Anterior cingulate cortex (tissue), 58 donors: ENCODE measurements around the gene DEDD.
A peak's percentile ranks its signal among the peaks of the same experiment; 100 is the strongest.
"Not testable (repeated sequence)": the region's sequence is repeated elsewhere in the genome, so short reads cannot be mapped to it uniquely, and the experiment has no call there.

Experiments used
- DNase-seq, 58 donors: peaks; one replicate each; lab custom pipeline; 2025; lab: John Stamatoyannopoulos, UW

DEDD gene

DNA sequence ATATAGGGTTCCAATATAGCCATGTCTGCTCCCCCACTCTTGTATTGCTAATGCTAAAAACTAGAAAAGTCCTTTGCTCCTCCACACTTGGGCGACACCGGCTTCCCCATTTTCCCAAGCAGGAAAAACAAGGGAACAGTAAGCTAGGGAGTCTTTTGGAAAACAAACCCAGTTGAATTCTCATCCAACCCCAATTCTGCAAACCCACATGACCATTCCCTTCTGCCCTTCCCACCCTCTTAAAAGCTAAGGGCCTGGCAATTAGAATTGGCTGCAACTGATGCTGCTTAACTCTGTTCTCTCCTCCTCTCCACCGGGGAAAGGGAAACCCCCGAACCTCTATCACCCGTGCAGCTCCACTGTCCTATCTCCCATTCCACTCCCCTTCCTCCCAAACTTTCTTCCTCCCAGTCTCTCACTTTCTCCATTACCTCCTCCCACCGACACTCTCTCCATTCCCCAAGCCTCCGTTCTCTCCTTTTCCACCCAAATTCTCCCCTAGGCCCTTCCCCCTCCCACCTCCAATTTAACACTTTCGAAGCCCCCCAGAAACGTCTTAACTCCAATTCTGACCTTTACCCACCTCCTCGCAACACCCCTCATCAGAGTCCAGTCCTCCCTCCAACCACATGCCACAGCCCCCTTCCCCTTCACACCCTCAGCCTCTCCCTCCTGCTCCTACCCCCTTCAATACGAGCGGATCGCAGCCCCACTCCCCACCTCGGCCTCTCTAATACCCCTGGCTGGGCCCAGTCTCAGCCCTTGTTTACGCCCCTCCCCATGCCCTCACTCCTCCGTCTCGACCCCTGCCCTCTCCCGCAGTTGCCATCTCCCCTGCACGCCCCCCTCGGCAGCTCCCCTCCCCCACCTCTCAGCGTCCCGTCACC lies 701 bp downstream of the DEDD start:
- DNase-seq: peak in 12 of 58 donors; percentile 5 to 49 (median 32)

DNA sequence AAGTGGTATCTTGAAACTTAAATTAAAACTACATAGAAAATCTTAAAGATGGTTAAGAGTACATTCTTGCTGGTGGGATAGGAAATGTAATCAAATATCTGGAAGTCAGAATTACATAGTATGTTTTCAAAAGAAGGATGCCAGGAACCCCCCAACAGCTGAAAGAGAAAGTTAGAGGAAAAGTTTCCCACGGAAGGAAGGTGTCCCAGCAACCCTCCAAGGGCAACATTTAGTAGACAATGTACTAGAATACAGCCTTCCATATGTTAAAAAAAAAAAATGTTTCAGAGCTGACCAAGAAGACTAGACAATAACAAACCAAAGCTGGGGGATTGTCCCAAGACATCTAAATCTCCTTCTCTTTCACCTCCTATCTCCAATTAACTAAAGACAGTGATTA lies 2.2 kb downstream of the DEDD start:
- no peak for DNase-seq

DNA sequence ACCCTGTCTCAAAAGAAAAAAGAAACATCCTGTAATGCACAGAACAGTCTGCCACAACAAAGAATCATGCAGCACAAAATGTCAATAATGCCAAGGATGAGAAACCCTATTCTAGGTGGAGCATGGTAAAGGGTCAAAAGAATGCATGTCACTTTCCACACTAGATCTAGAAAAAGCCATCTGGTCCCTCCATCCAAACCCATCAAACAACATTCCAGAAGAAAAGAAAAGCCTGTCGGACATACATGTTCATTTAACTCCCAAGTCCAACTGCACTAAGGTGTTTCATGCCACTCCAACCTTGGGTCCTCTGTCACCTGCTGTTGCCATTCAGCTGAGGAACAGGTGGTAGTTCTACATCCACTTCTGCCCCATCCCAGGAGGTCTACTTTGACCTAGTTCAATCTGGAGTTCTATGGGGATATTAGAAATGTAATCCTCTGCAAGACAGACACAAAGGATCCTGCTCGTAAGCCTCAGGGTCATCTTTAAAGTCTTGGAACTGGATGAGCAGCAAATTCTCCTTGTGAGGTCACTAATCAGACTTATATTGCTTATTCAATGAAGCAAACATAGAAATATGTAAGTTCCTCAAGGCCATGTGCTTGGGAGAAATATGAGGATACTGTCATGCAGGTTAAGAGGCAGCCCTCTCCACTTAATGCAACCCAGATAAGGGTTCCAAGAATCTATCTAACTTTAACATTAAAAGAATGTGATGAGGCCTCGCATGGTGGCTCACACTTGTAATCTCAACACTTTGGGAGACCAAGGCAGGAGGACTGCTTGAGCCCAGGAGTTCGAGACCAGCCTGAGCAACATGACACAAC lies 3.7 kb downstream of the DEDD start:
- DNase-seq: no peak

DNA sequence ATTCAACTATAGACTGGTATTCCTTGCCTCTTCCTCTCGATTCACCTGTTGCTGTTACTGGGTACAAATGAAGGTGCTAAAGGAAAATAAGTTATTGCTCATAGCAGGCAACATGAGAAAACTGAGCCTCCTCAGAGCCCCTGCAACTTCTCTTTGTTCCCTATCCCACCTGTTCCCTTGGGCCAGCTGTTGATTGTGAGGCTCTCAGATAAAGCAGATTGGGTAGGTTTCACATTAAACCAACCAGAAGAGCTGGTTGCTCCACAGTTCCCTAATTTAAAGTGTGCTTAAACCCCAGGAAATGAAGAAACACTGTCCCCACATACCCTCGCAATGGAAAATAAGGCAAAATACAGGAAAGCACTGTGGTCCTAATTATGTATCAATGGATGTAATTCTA lies 4.8 kb downstream of the DEDD start:
- no peak for DNase-seq

DNA sequence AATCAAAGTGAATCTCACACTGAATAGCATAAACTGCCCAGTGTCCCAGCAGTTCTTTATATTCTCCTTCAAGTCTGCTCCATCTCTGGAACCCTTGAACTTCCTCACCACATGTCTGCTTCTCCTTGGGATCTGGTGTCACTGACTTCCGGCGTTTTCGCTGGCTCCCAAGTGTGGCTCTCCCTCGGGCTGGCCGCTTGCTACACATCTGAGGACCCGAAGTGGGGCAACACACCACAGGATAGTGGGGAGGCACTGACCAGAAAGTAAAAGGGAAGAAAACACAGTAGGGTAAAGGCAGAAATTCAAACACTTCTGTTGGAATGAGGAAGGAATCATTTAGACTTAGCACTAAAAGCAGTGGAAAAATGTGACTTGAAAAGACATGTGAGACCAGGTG lies 9.5 kb downstream of the DEDD start:
- DNase-seq: no peak

DNA sequence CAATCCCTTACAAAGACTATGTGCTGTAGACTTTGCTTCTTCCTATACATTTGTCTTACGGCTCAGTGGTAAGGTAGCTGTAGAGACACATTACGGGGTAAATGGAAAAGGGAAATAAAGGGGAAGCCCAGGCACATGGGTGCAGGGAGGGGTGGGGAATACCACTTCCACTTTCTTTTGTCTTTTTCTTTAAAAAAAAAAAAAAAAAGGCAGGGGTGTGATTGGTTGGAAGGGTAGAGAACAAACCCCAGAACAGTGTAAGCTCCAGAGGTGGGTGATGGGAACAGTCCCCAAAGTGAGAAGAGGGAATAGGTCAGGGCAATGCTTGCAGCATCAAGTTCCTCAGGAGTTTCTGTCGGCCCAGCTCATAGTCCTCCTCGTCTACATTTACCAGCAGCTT lies 10.6 kb downstream of the DEDD start:
- DNase-seq: peak in 2 of 58 donors; percentile 5 to 10

DNA sequence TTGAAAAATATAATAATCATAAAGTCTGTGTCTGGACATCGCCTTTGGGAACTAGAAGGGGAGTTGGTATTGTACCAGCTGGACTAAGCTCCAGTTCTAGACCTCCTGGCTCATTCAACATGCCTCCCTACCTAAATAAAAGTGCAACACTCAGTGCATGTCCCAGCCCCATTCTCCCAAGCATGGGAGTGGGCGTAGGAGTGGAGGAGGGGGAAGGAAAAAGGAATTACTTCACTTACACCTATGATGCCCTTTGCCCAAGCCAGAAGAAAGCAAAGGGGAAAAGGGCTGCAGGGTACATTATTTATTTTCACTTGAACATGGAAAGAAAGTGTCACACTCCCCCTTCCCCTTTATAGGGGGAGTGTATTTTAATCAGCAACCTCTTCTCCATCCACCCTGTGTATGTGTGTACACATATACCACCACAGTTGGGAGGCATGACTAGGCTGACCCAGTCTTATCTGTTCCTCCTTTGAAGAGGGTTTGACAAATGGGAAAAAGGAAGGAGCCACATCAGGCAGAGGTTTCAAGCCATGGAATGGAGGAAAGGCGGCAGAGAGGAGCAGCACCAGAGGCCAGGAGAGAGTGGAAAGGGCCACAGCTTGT lies 11.3 kb downstream of the DEDD start:
- no peak for DNase-seq

DNA sequence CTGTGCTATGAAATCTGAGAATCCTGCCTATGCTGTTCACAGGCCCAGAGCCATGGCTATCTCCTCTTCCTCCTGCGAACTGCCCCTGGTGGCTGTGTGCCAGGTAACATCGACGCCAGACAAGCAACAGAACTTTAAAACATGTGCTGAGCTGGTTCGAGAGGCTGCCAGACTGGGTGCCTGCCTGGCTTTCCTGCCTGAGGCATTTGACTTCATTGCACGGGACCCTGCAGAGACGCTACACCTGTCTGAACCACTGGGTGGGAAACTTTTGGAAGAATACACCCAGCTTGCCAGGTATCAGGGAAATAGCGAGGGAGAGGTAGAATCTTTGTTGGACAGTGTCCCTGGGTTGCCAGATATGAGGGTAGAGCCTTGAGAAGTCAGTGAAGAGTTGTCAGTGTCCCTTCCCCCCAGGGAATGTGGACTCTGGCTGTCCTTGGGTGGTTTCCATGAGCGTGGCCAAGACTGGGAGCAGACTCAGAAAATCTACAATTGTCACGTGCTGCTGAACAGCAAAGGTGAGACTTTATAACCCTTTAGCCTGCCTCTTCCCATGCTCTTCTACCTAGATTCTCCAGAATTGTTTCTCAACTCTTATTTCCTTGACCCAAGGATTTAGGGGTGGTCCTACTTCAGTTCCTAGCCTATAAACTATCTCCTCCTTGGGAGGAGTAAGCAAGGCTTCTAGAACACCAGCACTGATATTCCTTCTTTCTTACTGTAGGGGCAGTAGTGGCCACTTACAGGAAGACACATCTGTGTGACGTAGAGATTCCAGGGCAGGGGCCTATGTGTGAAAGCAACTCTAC lies 13.2 kb downstream of the DEDD start:
- no peak for DNase-seq

DNA sequence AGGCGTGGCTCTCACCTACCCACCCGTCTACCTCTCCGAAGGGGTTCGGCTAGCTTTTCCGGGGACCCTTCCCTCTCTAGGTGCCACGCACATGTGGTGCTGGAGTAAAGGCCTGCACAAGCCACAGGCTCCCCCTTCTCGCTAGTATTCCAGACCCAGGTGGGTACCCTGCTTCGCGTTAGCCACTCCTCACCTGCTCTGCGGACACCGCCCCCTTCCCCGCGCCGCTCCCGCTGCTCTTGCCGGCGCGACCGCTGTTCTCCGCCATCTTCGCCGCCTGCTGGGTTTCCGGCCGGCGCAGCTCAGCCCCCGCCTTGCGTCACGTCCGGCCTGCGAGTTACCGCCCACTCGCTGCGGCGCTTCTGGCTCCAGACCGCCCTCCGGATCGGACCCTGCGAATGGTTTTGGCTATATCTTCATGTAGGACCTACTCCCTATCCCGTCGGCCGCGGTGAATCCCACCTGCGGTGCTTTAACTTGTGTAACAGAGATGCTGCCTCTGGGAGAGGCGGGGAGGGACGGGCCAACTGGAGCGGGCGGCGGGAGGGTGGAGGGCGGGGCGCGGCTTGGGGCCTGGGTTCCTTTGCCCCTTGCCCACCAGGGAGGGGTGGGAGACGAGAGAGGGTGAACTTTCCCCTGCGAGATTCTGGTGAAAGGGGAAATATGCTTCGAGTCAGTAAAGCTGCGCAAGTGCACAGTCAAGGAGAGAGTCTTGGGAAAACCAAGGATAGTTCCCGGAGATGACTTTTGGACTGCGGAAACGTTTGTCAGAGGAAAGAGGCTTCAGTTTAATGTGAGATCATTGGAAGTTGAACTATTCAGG lies 14.5 kb downstream of the DEDD start, which contains the start of the genes NIT1 and PFDN2:
NIT1 (plus strand) TSS at position 347 of the 823 bp plus-strand sequence; CDS start at position 419, 72 bp downstream.
PFDN2 (minus strand) TSS at position 279 of the 823 bp plus-strand sequence; CDS start at position 268, 11 bp downstream.
- DNase-seq: peak; percentile 21 to 90 (median 79)

DNA sequence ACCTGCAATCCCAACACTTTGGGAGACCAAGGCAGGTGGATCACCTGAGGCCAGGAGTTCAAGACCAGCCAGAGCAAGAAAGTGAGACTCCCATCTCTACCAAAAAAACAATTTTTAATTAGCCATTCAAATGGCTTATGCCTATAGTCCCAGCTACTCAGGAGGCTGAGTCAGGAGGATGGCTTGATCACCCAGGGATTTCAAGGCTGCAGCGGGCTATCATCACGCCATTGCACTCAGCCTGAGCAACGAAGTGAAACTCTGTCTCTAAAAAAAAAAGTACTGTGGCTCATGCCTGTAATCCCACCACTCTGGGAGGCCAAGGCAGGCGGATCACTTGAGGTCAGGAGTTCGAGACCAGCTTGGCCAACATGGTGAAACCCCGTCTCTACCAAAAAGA lies 16.5 kb downstream of the DEDD start:
- not testable (repeated sequence) for DNase-seq

DNA sequence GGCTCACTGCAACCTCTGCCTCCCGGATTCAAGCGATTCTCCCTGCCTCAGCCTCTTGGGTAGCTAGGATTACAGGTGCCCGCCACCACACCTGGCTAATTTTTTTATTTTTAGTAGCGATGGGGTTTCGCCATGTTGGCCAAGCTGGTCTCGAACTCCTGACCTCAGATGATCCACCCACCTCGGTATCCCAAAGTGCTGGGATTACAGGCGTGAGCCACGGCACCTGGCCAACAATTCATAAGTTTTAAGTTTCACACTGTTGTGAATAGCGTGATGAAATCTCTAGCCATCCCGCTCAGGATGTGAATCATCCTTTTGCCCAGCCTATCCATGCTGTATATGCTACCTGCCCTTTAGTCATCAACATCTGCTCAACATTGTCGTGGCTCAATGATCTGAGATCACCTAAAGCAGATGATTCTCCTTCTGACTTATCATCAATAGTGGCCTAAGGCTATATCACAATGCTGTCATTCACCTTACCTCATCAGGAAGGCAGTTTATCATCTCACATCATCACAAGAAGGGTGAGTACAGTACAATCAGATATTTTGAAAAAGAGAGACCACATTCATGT lies 17.2 kb downstream of the DEDD start:
- no peak for DNase-seq

DNA sequence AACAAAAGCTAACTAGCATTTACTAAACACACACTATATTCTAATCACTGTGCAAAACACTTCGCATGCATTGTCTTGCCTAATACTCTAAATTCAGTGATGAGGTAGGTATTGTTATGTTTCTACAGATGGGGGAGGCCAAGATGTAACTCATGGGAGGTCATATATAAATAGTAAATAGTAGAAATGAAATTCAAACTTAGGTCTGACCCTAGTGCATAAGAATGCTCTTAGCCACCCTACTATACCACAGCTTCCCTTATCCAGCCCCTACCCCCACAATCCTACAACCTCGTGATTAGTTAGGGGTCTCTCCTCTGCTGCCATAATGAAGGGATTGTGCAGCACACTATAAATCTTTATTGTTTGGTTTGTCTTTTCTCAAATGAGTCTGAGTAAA lies 17.9 kb downstream of the DEDD start:
- DNase-seq: no peak

DNA sequence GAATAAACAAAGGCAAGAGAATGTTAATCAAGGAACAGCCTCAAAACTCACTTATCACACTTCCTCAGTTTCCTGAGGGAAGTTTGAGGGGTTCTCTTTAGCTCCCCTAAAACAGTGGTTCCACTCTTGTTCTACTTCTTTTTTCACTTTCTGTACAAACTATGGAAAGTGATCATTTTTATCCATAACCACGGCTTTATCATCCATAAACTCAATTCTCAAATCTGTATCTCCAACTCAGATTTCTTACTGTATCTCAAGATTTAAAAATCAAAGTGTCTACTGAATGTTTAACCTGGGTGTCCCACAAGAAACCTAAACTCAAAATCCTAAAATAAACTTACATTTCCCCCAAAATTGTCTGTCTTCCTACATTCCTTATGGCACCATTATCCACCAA lies 18.6 kb downstream of the DEDD start:
- no peak for DNase-seq

DNA sequence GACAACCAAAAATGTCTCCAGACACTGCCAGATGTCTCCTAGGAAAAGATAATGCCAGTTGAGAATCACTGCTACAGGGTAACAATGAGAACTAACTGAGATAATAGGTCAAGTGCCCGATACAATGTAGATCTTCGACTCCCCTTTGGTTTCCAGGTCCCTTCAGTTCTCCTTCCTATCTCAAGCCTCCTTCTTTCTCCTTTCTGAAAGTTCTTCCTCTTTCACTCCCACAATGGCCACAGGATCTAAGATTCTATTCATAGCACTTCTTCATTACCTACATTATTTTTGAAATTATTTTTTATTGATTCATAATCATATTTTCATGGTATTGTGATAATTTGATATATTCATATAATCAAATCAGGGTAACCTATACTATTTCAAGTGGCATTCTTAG lies 20.9 kb downstream of the DEDD start:
- no peak for DNase-seq

DNA sequence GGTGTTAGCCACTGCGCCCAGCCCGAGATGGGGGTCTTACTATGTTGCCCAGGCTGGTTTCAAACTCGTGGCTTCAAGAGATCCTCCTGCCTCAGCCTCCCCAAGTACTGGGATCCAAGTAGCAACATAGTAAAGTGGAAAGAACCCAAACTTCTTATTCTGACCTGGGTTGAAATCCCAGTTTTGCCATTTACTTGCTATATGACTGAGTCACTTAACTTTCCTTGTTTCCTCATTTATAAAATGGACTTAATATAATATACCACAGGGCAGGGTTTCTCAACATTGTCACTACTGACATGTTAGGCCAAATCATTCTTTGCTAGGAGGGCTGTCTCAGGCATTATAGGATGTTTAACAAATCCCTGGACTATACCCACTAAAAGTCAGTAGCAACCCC lies 21.4 kb downstream of the DEDD start:
- DNase-seq: no peak

DNA sequence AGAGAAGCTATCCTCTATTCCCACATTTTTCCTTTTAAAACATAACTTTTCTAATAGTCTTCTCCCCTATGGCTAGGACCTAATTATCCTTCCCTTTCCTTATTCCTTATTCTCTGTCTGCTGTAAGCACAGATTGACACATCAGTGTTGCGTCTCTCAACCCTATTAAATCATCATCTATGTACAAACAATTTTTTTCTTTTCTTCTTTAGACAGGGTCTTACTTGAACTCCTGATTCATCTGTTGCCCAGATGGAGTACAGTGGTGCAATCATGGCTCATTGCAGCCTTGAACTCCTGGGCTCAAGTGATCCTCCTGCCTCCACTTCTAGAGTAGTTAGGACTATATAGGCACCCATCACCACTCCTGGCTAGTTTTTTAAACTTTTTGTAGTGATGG lies 26.0 kb downstream of the DEDD start:
- no peak for DNase-seq

DNA sequence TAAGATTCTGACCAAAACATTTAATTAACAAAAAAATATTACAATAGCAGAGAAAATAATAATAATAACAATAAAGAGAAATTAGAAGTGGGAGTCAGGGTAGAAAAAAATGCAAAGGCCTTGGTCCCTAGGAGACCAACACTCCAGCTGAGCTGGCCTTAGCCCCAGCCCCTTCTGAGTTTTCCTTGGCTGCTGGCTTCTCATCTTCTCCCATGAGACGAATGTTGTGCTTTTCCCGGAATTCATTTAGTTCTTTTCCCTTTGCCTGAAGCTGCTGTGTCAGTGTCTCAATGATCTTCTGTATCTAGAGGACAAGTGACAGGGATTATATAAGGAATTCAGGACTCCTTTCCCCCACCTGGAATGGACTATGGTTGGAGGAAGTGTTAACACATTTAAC lies 31.9 kb downstream of the DEDD start:
- no peak for DNase-seq

DNA sequence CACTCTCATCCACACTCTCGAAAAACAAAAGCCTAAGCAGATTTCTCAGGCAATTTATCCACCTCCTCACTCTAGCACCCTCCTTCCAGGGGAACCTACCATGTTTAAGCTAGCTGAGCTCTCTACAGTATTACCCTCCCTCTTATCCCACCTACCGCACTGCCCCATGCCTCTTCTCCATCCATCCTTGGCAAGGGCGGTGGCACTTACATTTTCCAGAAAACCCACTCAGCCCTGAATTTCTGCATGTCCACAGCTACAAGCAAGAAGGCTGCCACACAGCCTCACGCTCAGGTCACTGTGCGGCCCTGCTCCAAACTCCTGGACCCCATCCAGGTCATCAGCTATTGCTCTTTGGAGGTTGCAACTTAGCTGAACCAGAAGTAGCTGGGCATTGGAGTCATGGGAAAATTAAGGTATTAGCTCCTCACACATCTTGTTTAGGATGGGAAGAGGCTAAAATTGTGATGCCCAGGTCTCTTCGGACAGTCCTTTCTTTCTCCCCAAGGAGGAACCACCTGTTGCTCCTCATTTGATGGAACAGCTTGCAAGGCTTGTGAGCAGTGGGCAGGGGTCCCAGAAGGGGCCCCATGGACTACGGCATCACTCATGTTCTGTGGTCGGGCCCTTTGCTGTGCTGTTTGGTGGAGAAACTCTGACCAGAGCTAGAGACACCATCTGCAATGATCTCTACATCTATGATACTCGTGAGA lies 33.2 kb downstream of the DEDD start:
- peak in 1 of 58 donors; percentile 2 for DNase-seq
